Left colon (tissue), 2 donors: ENCODE measurements around the gene PTMS. TPM values are rescaled to one million over a fixed set of nuclear protein-coding genes. Genes with fewer than 3 reads are reported as not detected.
"Not testable (repeated sequence)": the region's sequence is repeated elsewhere in the genome, so short reads cannot be mapped to it uniquely, and the experiment has no call there.

ENCODE experiments used
- ATAC-seq: fragments of 200-7000 bp; cut with Tn5 transposase; one replicate; pipeline ENCODE4 v1.9.1; 2020; ENCODE audit warnings: mild to moderate bottlenecking, moderate library complexity
- DNase-seq, 2 donors: peaks; one replicate each; pipeline ENCODE4 v3.0.0-alpha.2; 2020
- intact Hi-C, 2 donors: fragments of 100-400 bp; cut with DNase I in 1 of 2; cut with micrococcal nuclease in 1 of 2; formaldehyde crosslinking; loops; one replicate each; pipeline versions ENCODE4 v1.11.2 to v1.14.0; 2022; cut with DNase I, micrococcal nuclease
- long read RNA-seq: library from polyadenylated mRNA; unstranded; transcript quantifications from one replicate; pipeline ENCODE4 v2.0.0, GENCODE V29; 2021
- total RNA-seq, 2 donors: library from RNA; stranded (reverse); fragmentation: NEBNext Ultra II Directional; extraction: Animal tissue kit (Norgen Biotek cat#: 25700); gene quantifications; one replicate each; pipeline ENCODE4 v1.2.1, GENCODE V29; 2021
- donor health status: DM: no; HTN: no; CAD: no.
- donor health status: DM: yes; HTN: yes; CAD: no.

Gene PTMS
- total RNA-seq, result 100 to 1,000 TPM in 1 of 2 donors, 10 to 100 TPM in 1; 89.6 to 123 TPM
- long read RNA-seq, transcript PTMS-207 (5 exons, 1,150 nt), result major isoform, 5 of 20 reads
- long read RNA-seq, partial matches to known transcripts, result 5 of 20 reads
- long read RNA-seq, other reads (novel, unspliced or antisense), result 10 of 20 reads

- intact Hi-C loops, result no loop called here
- DNase-seq (peak; percentile 71 to 86), ATAC-seq (peak; percentile 29)
These were observed at the start of gene PTMS for GRCh38 chr12:6765634-6766581. Gene PTMS, plus strand, starts transcription at chr12:6766363. Its CDS starts 343 bp downstream, at chr12:6766706.

GRCh38 chr12:6716874-6717437 is 49.2 kb upstream of the PTMS start:
- no peak for ATAC-seq
- intact Hi-C loops, result no loop called here
- DNase-seq, result no peak

- DNase-seq (no peak), ATAC-seq (no peak)
- intact Hi-C loops, result no loop called here
These were observed 43.3 kb upstream of the PTMS start for GRCh38 chr12:6722863-6723262.

GRCh38 chr12:6723607-6724408 is 42.4 kb upstream of the PTMS start, which contains the start of gene COPS7A:
Gene COPS7A, plus strand, starts transcription at chr12:6724046. Its CDS starts 611 bp downstream, at chr12:6724657.
- DNase-seq, result peak; percentile 99
- ATAC-seq, result peak; percentile 96
- intact Hi-C loops, result no loop called here

- intact Hi-C loops, result no loop called here
- ATAC-seq, result peak; percentile 7
- DNase-seq, result peak in 1 of 2 donors; percentile 34
These were observed 41.8 kb upstream of the PTMS start for GRCh38 chr12:6724409-6724797.

GRCh38 chr12:6725350-6725749 is 40.8 kb upstream of the PTMS start:
- ATAC-seq (no peak), DNase-seq (no peak)
- intact Hi-C loops, result no loop called here

GRCh38 chr12:6729186-6729585 is 37.0 kb upstream of the PTMS start:
- DNase-seq (no peak), ATAC-seq (no peak)
- intact Hi-C loops, result no loop called here

- no peak for DNase-seq
- intact Hi-C loops, result no loop called here
- ATAC-seq, result no peak
These were observed 36.0 kb upstream of the PTMS start for GRCh38 chr12:6730169-6730568.

- ATAC-seq, result peak; percentile 81
- DNase-seq, result no peak
- intact Hi-C loops, result loop anchor here in 1 of 2 donors (5.0 kb wide), 1 partner anchor 93 kb away; the partner anchor contains the start of gene P3H3
These were observed 31.4 kb upstream of the PTMS start for GRCh38 chr12:6734506-6735387.

GRCh38 chr12:6735448-6736191 is 30.5 kb upstream of the PTMS start:
- ATAC-seq (peak; percentile 92), DNase-seq (peak; percentile 41 to 75)
- intact Hi-C loops, result loop anchor here in 1 of 2 donors (5.0 kb wide), 1 partner anchor 92 kb away; the partner anchor contains the start of gene P3H3

- intact Hi-C loops, result loop anchor here in 1 of 2 donors (5.0 kb wide), 1 partner anchor 91 kb away; the partner anchor contains the start of gene P3H3
- DNase-seq, result no peak
- no peak for ATAC-seq
These were observed 29.4 kb upstream of the PTMS start for GRCh38 chr12:6736754-6737153.

- intact Hi-C loops, DNase-seq, ATAC-seq: not testable (repeated sequence)
These were observed 24.1 kb upstream of the PTMS start for GRCh38 chr12:6742080-6742479.

GRCh38 chr12:6742834-6743233 is 23.3 kb upstream of the PTMS start:
- ATAC-seq, result no peak
- no peak for DNase-seq

GRCh38 chr12:6743300-6743699 is 22.9 kb upstream of the PTMS start:
- ATAC-seq, intact Hi-C loops, DNase-seq: not testable (repeated sequence)

More at GRCh38 chr12:6742834-6743233, 23.3 kb upstream of the PTMS start:
- intact Hi-C loops, result no loop called here

- no peak for DNase-seq
- ATAC-seq, result peak; percentile 25
- intact Hi-C loops, result loop anchor here in 1 of 2 donors (5.0 kb wide), 1 partner anchor 36 kb away; no protein-coding TSS in a partner anchor
These were observed 20.2 kb upstream of the PTMS start for GRCh38 chr12:6745741-6746525.

GRCh38 chr12:6747216-6747615 is 18.9 kb upstream of the PTMS start:
- ATAC-seq, result no peak
- intact Hi-C loops, result loop anchor here in 1 of 2 donors (5.0 kb wide), 1 partner anchor 35 kb away; no protein-coding TSS in a partner anchor
- DNase-seq, result no peak
